NCI-H146 (cell line): ENCODE data around the gene DLGAP1.

Source experiments
- DNase-seq: peaks from one replicate; lab custom pipeline; 2025; lab: John Stamatoyannopoulos, UW

The DLGAP1 gene

DNA sequence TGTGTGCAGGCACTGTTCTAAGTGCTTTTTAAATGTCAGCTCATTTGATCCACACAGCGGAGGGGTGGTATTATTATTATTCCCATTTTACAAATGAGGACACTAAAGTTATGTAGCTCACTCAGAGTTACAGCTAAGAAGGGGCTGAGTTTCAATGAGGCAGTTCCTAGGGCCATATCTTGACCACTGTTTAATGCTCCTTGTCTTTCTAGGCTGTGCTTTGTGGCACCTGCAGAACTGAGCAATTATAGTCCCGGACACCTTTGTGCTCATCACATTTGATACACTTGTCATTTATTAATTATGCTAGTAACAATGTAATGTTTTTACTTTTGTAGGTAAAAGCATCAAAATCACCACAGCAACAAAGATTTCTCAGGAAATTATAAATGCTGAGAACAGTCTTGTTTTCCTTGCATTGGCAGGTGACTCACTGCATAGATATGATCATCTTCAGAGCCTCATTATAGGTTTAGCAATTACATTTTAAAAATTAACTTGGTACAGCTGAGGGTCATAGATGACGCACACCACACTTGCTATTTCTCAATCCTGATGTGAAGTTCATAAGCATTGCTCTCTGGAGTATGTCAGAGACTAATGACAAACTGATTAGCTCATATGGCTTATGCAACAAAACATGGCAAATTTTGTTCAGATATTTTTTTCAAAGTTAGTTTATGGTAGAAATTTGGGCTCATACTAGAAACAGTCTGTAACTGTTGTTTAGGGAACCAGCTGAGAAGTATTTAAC is 638.3 kb downstream of the DLGAP1 start:
- no peak for DNase-seq

- no peak for DNase-seq
These were observed 639.1 kb downstream of the DLGAP1 start for GRCh38 chr18:3815991-3816390.

DNA sequence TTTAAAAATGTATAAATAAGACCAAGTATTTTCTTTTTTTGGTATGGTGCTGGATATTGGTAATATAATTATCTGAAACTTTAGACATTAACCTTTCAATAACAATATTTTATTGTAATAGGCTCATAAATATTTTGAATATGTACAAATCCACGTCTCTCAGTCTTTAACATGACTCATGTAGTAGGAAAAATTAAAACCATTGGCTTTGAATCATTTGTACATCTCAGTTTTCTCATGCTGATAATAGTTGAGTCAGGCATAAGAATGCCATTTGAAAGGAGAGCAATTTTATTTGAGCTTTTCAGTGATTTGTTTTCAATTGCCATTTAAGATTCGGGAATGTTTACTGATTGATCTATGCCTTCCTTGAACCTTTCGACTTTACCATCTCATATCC is 640.3 kb downstream of the DLGAP1 start:
- no peak for DNase-seq

- DNase-seq = no peak
These were observed 644.8 kb downstream of the DLGAP1 start for GRCh38 chr18:3810296-3810695.

GRCh38 chr18:3808985-3809780 is 645.9 kb downstream of the DLGAP1 start:
- no peak for DNase-seq

- DNase-seq = no peak
These were observed 648.5 kb downstream of the DLGAP1 start for GRCh38 chr18:3806656-3807055.

GRCh38 chr18:3804336-3804735 is 650.8 kb downstream of the DLGAP1 start:
- no peak for DNase-seq

DNA sequence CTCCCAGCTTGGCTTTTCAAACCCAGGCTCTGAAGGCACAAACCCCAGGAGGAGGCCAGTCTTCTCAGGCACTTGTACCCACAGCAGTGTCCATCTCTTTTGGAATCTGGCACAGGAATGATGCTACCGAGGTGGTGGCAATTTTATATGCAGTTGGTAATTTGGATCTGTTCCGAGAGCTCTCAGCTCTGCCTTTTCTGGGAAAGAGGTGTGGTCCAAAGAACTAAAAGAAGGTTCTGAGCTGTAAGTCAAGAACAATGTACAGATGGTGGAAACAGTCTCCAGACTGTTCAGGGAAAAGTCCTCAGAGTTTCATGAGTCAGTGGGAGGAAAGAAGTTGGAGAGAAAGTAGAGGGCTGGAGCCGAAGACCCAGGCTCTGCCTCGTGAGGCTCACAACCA is 651.8 kb downstream of the DLGAP1 start:
- DNase-seq = no peak

GRCh38 chr18:3799515-3799914 is 655.6 kb downstream of the DLGAP1 start:
- DNase-seq = no peak

DNA sequence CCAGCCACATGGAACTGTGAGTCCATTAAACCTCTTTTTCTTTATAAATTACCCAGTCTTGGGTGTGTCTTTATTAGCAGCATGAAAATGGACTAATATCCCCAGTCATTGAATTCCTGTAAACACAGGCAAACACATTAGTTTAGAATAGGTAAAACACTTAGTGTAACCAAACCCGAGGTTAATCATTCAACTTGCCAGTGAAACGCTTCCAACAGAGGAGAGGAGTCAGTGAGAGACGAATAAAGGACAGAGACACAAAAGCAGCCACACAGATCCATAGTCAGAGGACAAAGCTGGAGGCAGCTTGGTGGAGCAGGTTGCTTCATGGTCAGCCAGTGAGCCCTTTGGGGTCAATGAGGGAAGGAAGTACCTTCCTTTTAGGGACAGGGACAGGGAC is 657.1 kb downstream of the DLGAP1 start:
- DNase-seq = no peak

DNA sequence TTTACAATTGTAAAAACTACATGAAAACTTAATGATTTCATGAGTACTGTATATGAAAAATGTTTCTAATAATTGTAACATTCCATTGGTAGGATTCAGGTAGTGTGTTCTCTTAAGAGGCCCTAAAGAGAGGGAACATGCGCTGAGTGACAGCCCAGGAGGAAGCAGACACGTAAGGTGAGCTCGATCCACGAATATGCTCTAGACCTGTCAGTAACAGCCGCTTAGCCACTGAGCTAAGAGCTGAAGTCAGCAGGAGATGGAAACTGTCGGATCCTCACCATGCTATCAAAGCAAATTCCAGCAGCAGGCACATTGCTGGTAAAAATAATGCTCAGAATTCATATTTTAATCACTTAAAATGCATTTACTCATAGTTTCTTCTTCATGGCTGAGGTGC is 658.7 kb downstream of the DLGAP1 start:
- DNase-seq = no peak

DNA sequence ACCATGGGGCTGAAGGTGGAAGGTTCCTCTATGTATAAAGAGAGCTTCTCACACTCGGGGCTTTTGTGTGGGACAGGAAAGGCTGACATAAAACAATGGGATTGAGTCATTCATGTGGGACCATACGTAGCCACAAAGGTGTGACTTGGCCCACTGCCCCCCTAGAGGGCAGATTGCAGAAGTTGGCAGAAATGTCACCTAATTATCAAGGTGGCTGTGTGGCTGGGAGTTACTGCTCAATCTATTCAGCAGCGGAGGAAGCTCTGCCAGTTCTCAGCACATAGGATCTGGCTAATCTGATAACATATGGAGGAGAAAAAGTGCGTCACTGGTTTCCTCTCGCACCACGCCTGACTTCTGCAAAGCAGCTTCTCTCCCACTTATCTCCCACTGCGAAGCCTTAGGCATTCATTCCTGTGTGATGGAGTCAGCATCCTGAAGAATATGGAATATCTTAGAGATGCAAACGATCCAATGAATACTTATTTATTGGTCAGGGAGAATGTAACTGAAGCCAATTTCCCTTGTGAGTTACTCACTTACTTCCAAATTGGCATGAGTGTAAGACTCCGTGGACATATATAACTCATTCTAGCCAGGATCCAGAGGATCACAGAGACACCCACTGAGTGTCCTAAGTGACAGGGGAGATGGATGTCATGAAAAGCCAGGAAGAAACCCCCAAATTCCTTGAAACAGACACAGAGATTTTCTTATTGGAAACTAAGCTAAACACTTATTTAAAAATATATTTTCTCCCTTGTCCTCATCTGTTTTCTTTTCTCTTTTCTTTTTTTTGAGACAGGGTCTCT is 660.4 kb downstream of the DLGAP1 start:
- DNase-seq = no peak

DNA sequence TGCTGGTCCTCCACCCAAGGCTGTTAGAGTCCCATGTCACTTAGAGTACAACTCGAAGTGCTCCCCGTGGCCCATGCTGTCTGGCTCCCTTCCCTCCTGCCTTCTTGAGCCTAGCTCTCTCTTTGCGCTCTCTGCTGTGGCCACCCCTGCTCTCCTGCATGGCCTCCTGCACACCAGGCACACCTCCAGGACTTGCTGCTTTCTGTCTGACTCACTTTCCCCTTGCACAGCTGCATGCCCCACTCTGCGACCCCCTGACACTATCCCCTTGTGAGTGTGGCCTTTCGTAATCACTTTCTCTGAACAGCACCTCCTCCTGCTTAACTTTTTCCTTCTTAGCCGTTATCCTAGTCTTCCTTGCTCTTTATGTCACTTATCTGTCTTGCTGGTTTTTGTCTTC is 661.6 kb downstream of the DLGAP1 start:
- DNase-seq = no peak

DNA sequence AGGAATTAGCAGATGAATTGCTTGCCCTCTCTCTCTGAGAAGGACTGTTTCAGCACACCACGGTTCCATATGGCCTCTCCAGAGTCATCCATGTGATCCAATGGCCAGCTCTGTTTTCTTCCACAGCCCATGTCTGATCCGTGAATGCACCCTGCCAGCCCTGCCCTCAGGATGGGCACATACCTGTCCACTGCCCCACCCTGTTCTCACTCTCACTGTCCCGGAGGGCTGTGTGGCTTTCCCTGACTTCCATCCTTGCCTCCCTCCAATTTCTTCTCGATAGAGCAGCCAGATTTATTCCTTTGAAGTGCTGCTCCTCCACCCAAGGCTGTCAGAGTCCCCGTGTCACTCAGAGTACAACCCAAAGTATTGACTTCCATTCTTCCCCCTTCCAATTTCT is 662.0 kb downstream of the DLGAP1 start:
- no peak for DNase-seq

- DNase-seq = no peak
These were observed 662.4 kb downstream of the DLGAP1 start for GRCh38 chr18:3792711-3793110.

- peak; percentile 18 for DNase-seq
These were observed 663.9 kb downstream of the DLGAP1 start for GRCh38 chr18:3791238-3791637.

- peak; percentile 56 for DNase-seq
These were observed 664.4 kb downstream of the DLGAP1 start for GRCh38 chr18:3790703-3791102.

GRCh38 chr18:3789525-3789924 is 665.6 kb downstream of the DLGAP1 start:
- DNase-seq = no peak

DNA sequence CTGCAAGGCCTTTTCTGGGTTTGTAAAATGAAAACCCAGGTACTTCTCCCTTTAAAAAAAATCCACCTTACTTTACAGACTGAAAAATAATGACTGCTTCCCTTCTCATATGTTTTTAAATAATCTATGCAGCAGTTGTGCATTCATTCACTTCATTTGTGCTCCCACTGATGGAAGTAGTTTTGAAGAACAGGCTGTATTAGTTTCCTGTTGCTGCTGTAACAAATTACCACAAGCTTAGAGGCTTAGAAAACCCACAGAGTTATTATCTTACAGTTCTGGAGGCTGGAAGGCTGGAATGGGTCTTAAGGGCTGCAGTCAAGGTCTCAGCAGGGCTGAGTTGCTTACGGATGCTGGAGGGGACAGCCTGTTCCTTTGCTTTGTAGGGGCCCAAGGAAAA is 670.2 kb downstream of the DLGAP1 start:
- DNase-seq = no peak

- no peak for DNase-seq
These were observed 672.2 kb downstream of the DLGAP1 start for GRCh38 chr18:3782901-3783300.

DNA sequence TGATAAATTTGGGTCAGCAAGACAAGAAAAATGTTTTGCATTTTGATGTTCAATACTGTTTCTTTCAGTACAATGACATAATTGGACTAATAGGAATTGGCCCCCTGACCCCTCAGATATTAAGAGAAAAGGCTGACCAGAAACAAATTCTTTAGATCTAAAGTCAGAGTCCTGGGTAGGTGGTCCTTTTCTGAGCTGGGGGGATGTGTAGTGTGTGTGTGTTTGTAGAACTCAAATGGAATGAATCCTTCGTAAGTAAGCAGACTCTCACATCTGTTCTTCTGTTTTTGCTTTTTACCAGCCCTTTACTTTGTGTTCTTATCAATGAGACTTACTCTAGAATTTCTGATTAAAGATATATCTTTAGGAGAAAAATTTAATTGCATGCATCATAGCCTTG is 677.4 kb downstream of the DLGAP1 start:
- no peak for DNase-seq

- no peak for DNase-seq
These were observed 678.0 kb downstream of the DLGAP1 start for GRCh38 chr18:3777122-3777521.

DNA sequence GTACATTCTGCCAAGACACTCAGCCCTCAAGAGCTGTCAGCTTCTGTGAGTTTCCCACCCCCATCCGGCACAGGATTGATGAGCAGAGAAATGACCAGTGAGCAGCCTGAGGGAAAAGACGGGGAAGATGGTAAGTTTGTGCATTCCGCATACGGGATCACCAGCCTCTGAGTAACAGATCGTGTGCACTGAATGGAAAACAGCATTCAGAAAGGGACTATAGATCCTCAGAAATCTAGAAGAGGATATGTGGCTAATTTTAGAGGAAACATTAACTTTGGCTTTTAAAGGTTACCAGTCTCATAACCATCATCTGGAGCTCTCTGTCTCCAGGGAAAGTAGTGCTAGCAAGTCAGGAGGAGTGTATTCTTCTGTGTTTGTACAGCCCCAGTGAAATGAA is 679.1 kb downstream of the DLGAP1 start:
- no peak for DNase-seq
